OCI-LY7 (cell line): ENCODE measurements around the gene TRIO.

ENCODE experiments used
- EZH2phosphoT487 ChIP-seq: fragments of 200-600 bp; sonication (generic); IDR thresholded peaks from 2 replicates; pipeline ENCODE4 v1.6.1; 2018; ENCODE audit warnings: low read depth, borderline replicate concordance, mild to moderate bottlenecking, mixed run types, antibody characterized with exemption, low read length, moderate library complexity, mixed read lengths
- TF ChIP-seq, protein P1 (sequence below): fragments of 200-600 bp; sonication (generic); conservative IDR thresholded peaks from 2 replicates; pipeline ENCODE4 v1.5.1; 2014; ENCODE audit warnings: mild to moderate bottlenecking, antibody characterized with exemption, low read length, moderate library complexity, mixed read lengths

DNA sequence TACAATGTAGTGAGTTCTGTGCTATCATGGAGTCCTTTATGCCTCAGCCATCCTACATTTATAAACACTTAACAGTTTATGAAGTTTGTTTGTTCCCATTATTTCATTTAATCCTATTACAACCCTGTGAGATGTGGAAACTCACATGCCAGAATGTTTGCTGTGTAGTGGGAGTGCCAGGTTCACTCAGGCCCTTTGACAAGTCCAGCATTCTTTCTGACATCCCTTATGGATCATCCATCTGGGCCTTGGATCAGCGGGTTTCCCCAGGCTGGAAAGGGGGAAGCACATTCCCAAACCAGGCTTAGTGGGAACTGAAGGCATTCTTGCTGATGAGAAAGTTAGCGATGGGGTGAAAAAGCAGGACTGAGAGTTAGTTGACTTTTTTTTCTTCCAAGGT lies 310.3 kb downstream of the TRIO start:
- TF ChIP-seq, protein P1, sequence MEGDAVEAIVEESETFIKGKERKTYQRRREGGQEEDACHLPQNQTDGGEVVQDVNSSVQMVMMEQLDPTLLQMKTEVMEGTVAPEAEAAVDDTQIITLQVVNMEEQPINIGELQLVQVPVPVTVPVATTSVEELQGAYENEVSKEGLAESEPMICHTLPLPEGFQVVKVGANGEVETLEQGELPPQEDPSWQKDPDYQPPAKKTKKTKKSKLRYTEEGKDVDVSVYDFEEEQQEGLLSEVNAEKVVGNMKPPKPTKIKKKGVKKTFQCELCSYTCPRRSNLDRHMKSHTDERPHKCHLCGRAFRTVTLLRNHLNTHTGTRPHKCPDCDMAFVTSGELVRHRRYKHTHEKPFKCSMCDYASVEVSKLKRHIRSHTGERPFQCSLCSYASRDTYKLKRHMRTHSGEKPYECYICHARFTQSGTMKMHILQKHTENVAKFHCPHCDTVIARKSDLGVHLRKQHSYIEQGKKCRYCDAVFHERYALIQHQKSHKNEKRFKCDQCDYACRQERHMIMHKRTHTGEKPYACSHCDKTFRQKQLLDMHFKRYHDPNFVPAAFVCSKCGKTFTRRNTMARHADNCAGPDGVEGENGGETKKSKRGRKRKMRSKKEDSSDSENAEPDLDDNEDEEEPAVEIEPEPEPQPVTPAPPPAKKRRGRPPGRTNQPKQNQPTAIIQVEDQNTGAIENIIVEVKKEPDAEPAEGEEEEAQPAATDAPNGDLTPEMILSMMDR: no peak
- TF ChIP-seq EZH2phosphoT487: no peak
